22Rv1 (cell line): Measurements from ENCODE around the gene SLC6A13.

Experiments
- CTCF ChIP-seq: fragments of 450-650 bp; IDR thresholded peaks from 2 replicates; pipeline ENCODE4 v1.5.1; 2017; ENCODE audit warnings: mild to moderate bottlenecking
- ZFX ChIP-seq: fragments of 450-650 bp; IDR thresholded peaks from 2 replicates; pipeline ENCODE4 v1.6.1; 2017; ENCODE audit warnings: antibody characterized with exemption, borderline replicate concordance

- TF ChIP-seq CTCF (peak; percentile 43), ZFX (no peak)
These were observed 59.0 kb downstream of the SLC6A13 start for GRCh38 chr12:203462-204260.
